Upper lobe of left lung (tissue), 6 donors: ENCODE measurements around the gene SWI5. TPM values are rescaled to one million over a fixed set of nuclear protein-coding genes. Genes with fewer than 3 reads are reported as not detected.

Experiments
- ATAC-seq, 2 donors: fragments of 200-7000 bp; cut with Tn5 transposase; one replicate each; pipeline ENCODE4 v1.9.1; 2022; ENCODE audit warnings: mild to moderate bottlenecking in 2 of 2, moderate library complexity in 2 of 2; ENCODE audit not compliant: low FRiP score in 2 of 2
- DNase-seq, 2 donors: peaks; one replicate each; pipeline ENCODE4 v3.0.0-alpha.2; 2019 to 2020
- H3K27ac ChIP-seq, 4 donors: fragments of 200-600 bp; sonication (generic); one replicate each; pipeline ENCODE4 v1.5.1; 2016 to 2019
- H3K27me3 ChIP-seq, 4 donors: fragments of 200-600 bp; sonication (generic); one replicate each; pipeline ENCODE4 v1.5.1; 2017 to 2019
- H3K36me3 ChIP-seq, 4 donors: fragments of 200-600 bp; sonication (generic); one replicate each; pipeline ENCODE4 v1.5.1; 2016 to 2019
- H3K4me1 ChIP-seq, 4 donors: fragments of 200-600 bp; sonication (generic); one replicate each; pipeline ENCODE4 v1.5.1; 2018 to 2019
- H3K4me3 ChIP-seq, 4 donors: fragments of 200-600 bp; sonication (generic); one replicate each; pipeline ENCODE4 v1.5.1; 2017 to 2019; ENCODE audit warnings: mild to moderate bottlenecking in 2 of 4, moderate library complexity in 1 of 4
- H3K9me3 ChIP-seq, 4 donors: fragments of 200-600 bp; sonication (generic); one replicate each; pipeline ENCODE4 v1.5.1; 2018 to 2019
- EP300 ChIP-seq, 4 donors: sonication (generic); formaldehyde crosslinking; IDR thresholded peaks; one replicate each; pipeline ENCODE4 v1.5.1; 2017; ENCODE audit warnings: antibody characterized with exemption in 4 of 4, control low read depth in 2 of 4
- POLR2A ChIP-seq, 4 donors: fragments of 450-650 bp; IDR thresholded peaks; one replicate each; pipeline ENCODE4 v1.5.1; 2016 to 2017; ENCODE audit warnings: antibody characterized with exemption in 4 of 4, mild to moderate bottlenecking in 2 of 4
- POLR2AphosphoS5 ChIP-seq, 2 donors: sonication (generic); formaldehyde crosslinking; IDR thresholded peaks; one replicate each; pipeline ENCODE4 v1.5.1; 2017; ENCODE audit warnings: antibody characterized with exemption in 2 of 2
- WGBS, 2 donors: methylation state at CpG; one replicate each; pipeline ENCODE4 v1.1.5; 2017 to 2018; 5-methylcytosine and 5-hydroxymethylcytosine counted together
- total RNA-seq, 6 donors: library from RNA; depleted of rRNA in 4 of 6; stranded (reverse); fragments of >200 nt in 4 of 6; gene quantifications; one replicate each; pipeline versions ENCODE4 v1.1.0 to v1.2.1, GENCODE V29; 2016 to 2021
- TF ChIP-seq, protein P1 (sequence below), 6 experiments: fragments of 450-650 bp in 4 of 6; fragments of 200-600 bp in 2 of 6; sonication (generic) in 2 of 6; IDR thresholded peaks; one replicate each; pipeline ENCODE4 v1.5.1; 2016 to 2019; ENCODE audit warnings: antibody characterized with exemption in 6 of 6
- donor health status: DM: no; HTN: no; CAD: no; lungs with moderate emphysema.
- donor health status: DM: no; HTN: yes; CAD: no; lungs with severe emphysema.

The SWI5 gene
- total RNA-seq, 6 donors from 2014 or later, result 13.7 to 28.3 (median 22.8) TPM

DNA sequence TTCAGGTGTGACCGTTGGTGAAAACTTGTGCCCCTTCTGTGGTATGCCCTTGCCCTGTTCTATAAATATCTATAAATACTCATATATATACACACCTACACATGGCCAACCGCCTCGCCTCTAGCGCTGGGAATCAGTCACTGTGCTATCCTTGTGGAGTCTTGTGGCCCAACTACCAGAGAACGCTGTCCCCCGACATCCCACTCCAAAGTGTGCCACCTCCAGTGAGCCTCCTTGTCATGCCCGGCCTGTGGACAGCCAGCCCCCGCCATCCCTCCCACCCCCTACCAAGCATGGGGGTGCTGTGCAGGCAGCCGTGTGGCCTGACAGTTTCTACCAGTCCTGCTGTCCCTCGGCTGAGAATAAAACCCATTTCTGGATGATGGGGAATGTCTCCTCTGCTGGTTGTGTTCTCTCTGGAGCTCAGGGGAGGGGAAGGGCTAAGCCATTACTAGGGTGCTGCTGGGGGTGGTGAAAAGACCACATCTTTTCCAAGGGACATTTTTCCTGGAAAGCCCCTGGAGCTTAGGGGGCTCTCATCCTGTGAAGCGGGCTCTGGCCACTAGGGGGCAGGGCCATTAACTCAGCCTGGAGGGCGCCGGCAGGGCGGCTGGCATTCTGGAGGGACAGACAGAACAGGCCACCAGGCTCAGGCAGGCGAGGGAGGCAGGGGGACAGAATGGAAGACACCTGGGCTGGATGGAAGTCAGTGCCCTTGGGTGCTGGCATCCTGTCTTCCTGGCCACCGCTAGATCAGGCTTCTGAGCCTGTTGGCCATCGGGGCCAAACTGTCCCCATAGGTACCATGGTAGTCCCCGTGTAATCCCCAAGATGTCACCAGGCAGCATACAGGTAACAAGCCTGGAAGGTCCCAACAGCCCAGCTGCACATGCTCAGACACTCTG lies 21.0 kb upstream of the SWI5 start:
- DNase-seq (peak; percentile 48 to 88), ATAC-seq (peak; percentile 44 to 64)
- Histone ChIP-seq H3K9me3 (no peaks in the 10 kb centered on the region), H3K27me3 (no peaks in the 10 kb centered on the region), H3K4me1 (peaks cover 11 to 13% (median 12%) of the 10 kb centered on the region in 4 donors), H3K4me3 (no peak overlapping the region), H3K36me3 (peaks cover 24 to 46% (median 41%) of the 10 kb centered on the region in 4 donors), H3K27ac (no peak overlapping the region)
- TF ChIP-seq, protein P1, sequence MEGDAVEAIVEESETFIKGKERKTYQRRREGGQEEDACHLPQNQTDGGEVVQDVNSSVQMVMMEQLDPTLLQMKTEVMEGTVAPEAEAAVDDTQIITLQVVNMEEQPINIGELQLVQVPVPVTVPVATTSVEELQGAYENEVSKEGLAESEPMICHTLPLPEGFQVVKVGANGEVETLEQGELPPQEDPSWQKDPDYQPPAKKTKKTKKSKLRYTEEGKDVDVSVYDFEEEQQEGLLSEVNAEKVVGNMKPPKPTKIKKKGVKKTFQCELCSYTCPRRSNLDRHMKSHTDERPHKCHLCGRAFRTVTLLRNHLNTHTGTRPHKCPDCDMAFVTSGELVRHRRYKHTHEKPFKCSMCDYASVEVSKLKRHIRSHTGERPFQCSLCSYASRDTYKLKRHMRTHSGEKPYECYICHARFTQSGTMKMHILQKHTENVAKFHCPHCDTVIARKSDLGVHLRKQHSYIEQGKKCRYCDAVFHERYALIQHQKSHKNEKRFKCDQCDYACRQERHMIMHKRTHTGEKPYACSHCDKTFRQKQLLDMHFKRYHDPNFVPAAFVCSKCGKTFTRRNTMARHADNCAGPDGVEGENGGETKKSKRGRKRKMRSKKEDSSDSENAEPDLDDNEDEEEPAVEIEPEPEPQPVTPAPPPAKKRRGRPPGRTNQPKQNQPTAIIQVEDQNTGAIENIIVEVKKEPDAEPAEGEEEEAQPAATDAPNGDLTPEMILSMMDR (IDR thresholded peaks at IDR 0.05), result peak; percentile 68 to 88 (median 78)
- TF ChIP-seq POLR2AphosphoS5 (IDR thresholded peaks at IDR 0.05), result no peak
- 68 to 76% methylated on average over 12 to 18 of the region's 18 CpGs for WGBS, 2 donors

DNA sequence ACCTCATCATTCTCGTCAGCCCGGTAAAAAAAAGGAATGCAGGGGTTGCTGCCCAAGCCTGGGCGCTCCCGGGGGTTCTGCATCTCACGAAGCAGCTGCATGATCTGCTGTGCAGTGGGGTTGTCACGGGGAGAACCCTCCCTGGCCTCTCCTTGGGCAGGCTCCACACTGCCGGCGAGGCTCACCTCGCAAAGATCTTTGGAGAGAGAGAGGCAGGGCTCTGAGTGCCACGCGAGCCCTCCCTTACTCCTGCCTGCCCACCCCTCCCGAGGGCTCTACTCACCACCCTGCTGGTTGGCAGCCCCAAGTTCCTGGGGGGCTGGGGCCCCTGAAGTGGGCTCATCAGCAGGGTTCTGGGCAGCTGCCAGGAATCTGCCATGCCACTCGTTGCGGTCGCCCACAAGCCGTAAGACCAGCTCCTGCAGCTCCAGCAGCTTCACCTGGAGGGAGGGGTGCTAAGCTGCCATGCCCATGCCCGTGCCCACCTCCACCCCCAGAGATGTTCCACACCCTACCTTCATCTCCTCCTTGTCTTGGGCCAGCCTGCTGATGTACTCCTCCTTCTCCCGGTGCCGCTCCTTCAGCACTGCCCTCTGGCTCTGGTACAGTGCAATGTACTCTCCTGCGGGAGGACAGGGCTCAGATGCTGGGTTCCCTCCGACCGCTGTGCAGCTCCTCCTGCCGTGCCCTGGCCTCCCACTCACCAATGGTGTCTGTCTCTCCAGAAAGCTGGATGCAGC lies 18.8 kb upstream of the SWI5 start:
- H3K4me1 ChIP-seq, result no peaks in the 10 kb centered on the region
- WGBS, 2 donors, result 82 to 84% methylated on average over 14 to 19 of the region's 23 CpGs
- H3K27ac ChIP-seq, result no peak overlapping the region
- H3K4me3 ChIP-seq, result no peak overlapping the region
- DNase-seq (no peak), ATAC-seq (peak in 1 of 2 donors; percentile 9)
- peaks cover 36 to 67% (median 61%) of the 10 kb centered on the region in 4 donors for H3K36me3 ChIP-seq
- TF ChIP-seq POLR2AphosphoS5 (IDR thresholded peaks at IDR 0.05), result no peak
- TF ChIP-seq, protein P1 (IDR thresholded peaks at IDR 0.05), result no peak
- TF ChIP-seq EP300 (IDR thresholded peaks at IDR 0.05), result no peak
- TF ChIP-seq POLR2A (IDR thresholded peaks at IDR 0.05), result no peak
- no peaks in the 10 kb centered on the region for H3K9me3 ChIP-seq
- no peaks in the 10 kb centered on the region for H3K27me3 ChIP-seq

DNA sequence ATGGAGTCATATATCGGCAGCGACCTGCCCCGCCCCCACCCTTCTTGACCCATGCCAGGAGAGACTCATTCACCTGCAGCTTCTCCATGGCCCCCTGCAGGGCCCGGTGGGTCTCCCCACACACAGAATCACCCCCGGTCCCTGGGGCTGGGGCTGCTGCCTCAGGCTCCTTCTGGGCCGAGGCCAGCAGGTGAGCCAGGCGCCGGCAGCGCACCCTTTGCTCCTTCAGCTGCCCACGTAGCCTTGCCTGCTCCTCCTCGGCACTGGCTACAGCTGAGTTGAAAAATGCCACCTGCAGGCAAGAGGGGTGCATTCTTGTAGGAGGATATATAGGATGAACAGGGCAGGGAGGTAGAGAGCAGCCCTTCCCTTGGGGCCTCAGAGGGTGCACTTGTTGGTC lies 18.2 kb upstream of the SWI5 start:
- H3K36me3 ChIP-seq, result peaks cover 36 to 74% (median 68%) of the 10 kb centered on the region in 4 donors
- TF ChIP-seq EP300 (IDR thresholded peaks at IDR 0.05) (no peak), POLR2A (IDR thresholded peaks at IDR 0.05) (no peak), POLR2AphosphoS5 (IDR thresholded peaks at IDR 0.05) (no peak)
- TF ChIP-seq, protein P1 (IDR thresholded peaks at IDR 0.05), result no peak
- no peaks in the 10 kb centered on the region for H3K9me3 ChIP-seq
- ATAC-seq, result no peak
- WGBS, 2 donors, result 89 to 92% methylated on average over 11 of the region's 11 CpGs
- H3K27me3 ChIP-seq, result no peaks in the 10 kb centered on the region
- no peak overlapping the region for H3K27ac ChIP-seq
- no peak overlapping the region for H3K4me3 ChIP-seq
- no peaks in the 10 kb centered on the region for H3K4me1 ChIP-seq
- DNase-seq, result no peak

DNA sequence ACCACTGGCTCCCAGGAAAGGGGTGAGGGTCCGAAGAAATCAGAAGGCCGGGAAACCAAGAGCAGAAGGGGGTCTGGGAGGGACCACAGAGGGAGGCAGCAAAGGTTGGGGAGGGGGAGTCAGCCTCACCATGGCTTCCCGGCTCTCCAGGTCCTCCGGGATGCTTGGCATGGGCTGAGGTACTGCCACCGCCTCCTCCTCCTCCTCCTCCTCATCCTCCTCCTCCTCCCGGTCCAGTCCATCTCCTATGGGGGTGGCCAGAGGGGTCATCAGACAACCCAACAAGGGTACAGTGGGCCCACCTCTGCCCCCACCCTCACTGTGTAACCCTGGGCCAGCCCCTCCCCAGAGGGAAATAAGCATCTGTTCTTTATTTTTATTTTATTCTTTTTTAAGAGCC lies 17.8 kb upstream of the SWI5 start:
- DNase-seq, result no peak
- TF ChIP-seq, protein P1 (IDR thresholded peaks at IDR 0.05), result no peak
- TF ChIP-seq POLR2AphosphoS5 (IDR thresholded peaks at IDR 0.05) (no peak), POLR2A (IDR thresholded peaks at IDR 0.05) (no peak), EP300 (IDR thresholded peaks at IDR 0.05) (no peak)
- Histone ChIP-seq H3K9me3 (no peaks in the 10 kb centered on the region), H3K4me3 (no peak overlapping the region), H3K4me1 (no peaks in the 10 kb centered on the region), H3K27ac (no peak overlapping the region), H3K36me3 (peaks cover 36 to 78% (median 71%) of the 10 kb centered on the region in 4 donors), H3K27me3 (no peaks in the 10 kb centered on the region)
- ATAC-seq, result no peak
- 91 to 92% methylated on average over 6 of the region's 6 CpGs for WGBS, 2 donors
